Panc1 (cell line): Measurements from ENCODE around the gene PARP9.

Experiments used
- POLR2AphosphoS5 ChIP-seq: IDR thresholded peaks from 2 replicates; pipeline ENCODE4 v1.6.1; 2012; ENCODE audit warnings: mild to moderate bottlenecking, low read depth, low read length, moderate library complexity
- SIN3A ChIP-seq: IDR thresholded peaks from 2 replicates; pipeline ENCODE4 v1.6.1; 2012; ENCODE audit warnings: low read depth, mild to moderate bottlenecking, low read length, moderate library complexity, borderline replicate concordance; ENCODE audit not compliant: insufficient read depth
- TCF7L2 ChIP-seq: IDR thresholded peaks from 2 replicates; pipeline ENCODE4 v1.6.1; 2011; ENCODE audit warnings: mild to moderate bottlenecking, low read depth, low read length, inconsistent platforms
- TF ChIP-seq, protein P1 (sequence below): fragments of 450-650 bp; IDR thresholded peaks from 2 replicates; pipeline ENCODE4 v1.5.1; 2017; ENCODE audit warnings: mild to moderate bottlenecking
- TF ChIP-seq, protein P2 (sequence below), 2 experiments: IDR thresholded peaks; 2 replicates each; pipeline ENCODE4 v1.6.1; 2011 to 2012; ENCODE audit warnings: low read depth in 2 of 2, control low read depth in 1 of 2, low read length in 1 of 2, mild to moderate bottlenecking in 1 of 2, moderate library complexity in 1 of 2; ENCODE audit not compliant: insufficient read depth in 1 of 2

DNA sequence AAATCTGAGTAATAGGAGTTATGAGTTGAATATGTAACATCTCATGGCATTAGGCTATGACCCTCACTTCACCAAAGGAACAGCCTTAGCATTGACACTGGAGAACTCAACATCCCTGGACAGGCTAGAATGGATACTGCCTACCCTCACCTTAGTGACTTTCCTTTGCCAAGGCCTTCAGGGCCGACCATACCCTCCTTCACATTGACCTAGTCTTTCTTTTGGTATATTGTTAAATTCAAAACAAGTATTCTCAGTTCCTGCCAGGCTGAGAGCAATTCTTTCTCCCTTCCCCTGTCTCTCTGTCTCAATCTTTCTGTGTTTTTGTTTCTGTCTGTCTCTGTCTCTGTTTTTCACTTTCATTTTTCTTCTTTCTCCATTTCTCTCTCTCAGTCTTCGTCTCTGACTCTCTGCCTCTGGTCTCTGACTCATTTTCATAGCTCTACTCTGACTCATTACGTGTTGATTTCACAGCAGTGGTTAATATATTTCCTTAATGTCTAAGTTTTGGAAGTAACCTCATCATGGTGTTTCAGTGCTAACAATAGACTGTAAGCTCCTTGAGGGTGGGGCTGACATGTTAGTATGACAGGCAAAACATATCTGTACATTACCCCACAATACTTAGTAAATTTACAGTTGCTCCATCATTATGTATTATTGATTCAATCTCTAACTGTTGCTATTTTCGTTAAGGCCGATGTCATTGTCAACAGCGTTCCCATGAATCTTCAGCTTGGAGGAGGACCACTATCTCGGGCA is 45.9 kb upstream of the PARP9 start:
- TF ChIP-seq, protein P1, sequence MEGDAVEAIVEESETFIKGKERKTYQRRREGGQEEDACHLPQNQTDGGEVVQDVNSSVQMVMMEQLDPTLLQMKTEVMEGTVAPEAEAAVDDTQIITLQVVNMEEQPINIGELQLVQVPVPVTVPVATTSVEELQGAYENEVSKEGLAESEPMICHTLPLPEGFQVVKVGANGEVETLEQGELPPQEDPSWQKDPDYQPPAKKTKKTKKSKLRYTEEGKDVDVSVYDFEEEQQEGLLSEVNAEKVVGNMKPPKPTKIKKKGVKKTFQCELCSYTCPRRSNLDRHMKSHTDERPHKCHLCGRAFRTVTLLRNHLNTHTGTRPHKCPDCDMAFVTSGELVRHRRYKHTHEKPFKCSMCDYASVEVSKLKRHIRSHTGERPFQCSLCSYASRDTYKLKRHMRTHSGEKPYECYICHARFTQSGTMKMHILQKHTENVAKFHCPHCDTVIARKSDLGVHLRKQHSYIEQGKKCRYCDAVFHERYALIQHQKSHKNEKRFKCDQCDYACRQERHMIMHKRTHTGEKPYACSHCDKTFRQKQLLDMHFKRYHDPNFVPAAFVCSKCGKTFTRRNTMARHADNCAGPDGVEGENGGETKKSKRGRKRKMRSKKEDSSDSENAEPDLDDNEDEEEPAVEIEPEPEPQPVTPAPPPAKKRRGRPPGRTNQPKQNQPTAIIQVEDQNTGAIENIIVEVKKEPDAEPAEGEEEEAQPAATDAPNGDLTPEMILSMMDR = no peak
- TF ChIP-seq SIN3A (no peak), POLR2AphosphoS5 (no peak), TCF7L2 (no peak)
- TF ChIP-seq, protein P2, sequence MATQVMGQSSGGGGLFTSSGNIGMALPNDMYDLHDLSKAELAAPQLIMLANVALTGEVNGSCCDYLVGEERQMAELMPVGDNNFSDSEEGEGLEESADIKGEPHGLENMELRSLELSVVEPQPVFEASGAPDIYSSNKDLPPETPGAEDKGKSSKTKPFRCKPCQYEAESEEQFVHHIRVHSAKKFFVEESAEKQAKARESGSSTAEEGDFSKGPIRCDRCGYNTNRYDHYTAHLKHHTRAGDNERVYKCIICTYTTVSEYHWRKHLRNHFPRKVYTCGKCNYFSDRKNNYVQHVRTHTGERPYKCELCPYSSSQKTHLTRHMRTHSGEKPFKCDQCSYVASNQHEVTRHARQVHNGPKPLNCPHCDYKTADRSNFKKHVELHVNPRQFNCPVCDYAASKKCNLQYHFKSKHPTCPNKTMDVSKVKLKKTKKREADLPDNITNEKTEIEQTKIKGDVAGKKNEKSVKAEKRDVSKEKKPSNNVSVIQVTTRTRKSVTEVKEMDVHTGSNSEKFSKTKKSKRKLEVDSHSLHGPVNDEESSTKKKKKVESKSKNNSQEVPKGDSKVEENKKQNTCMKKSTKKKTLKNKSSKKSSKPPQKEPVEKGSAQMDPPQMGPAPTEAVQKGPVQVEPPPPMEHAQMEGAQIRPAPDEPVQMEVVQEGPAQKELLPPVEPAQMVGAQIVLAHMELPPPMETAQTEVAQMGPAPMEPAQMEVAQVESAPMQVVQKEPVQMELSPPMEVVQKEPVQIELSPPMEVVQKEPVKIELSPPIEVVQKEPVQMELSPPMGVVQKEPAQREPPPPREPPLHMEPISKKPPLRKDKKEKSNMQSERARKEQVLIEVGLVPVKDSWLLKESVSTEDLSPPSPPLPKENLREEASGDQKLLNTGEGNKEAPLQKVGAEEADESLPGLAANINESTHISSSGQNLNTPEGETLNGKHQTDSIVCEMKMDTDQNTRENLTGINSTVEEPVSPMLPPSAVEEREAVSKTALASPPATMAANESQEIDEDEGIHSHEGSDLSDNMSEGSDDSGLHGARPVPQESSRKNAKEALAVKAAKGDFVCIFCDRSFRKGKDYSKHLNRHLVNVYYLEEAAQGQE (IDR thresholded peaks at IDR 0.05; ENCODE audit: insufficient read depth in 1 of 2, low read depth in 2 of 2, low read length in 1 of 2) = no peak
